AML-193 (cell line): ENCODE results near the gene GRM1.

Source experiments
- DNase-seq, 2 experiments: peaks; one replicate each; lab custom pipeline; 2025; lab: John Stamatoyannopoulos, UW

GRM1 gene

GRCh38 chr6:146315381-146316174, 286.7 kb downstream of the GRM1 start:
- no peak for DNase-seq

DNA sequence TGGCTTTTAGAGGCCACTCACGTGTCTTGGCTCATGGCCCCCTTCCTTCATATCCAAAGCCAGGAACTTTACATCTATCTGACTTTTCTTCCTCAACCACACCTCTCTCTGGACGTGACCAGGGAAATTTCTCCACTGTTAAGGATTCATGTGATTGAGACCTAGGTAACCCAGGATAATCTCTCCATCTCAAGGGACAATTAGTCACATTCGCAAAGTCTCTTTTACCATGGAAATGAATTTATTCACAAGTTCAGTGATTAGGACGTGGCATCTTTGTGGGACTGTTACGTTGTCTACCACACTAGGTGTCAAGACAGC, 287.3 kb downstream of the GRM1 start:
- no peak for DNase-seq

DNA sequence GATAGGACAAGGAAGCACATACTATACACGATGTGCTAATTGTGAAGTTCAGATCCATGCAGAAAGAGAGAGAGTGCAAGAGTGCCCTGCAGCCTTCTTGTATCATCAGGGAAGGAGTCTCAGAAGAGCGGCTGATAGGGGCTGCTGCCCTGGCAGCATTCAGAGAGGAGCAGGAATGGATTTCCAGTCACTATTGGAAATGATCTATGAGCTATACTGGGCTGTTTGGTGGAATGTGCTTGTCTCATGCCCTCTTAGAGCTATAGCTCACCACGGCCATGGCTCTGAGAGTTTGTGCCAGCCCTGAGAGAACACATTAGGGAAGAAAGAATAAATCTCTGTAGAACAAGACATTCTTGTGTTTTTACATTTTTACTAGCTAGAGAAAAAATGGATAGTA, 302.2 kb downstream of the GRM1 start:
- DNase-seq: no peak

GRCh38 chr6:146335336-146335735, 306.5 kb downstream of the GRM1 start:
- DNase-seq: no peak

- DNase-seq: no peak
These were observed 307.3 kb downstream of the GRM1 start for GRCh38 chr6:146336191-146336590.

GRCh38 chr6:146337376-146337775, 308.5 kb downstream of the GRM1 start:
- no peak for DNase-seq

GRCh38 chr6:146339716-146340115, 310.9 kb downstream of the GRM1 start:
- no peak for DNase-seq

DNA sequence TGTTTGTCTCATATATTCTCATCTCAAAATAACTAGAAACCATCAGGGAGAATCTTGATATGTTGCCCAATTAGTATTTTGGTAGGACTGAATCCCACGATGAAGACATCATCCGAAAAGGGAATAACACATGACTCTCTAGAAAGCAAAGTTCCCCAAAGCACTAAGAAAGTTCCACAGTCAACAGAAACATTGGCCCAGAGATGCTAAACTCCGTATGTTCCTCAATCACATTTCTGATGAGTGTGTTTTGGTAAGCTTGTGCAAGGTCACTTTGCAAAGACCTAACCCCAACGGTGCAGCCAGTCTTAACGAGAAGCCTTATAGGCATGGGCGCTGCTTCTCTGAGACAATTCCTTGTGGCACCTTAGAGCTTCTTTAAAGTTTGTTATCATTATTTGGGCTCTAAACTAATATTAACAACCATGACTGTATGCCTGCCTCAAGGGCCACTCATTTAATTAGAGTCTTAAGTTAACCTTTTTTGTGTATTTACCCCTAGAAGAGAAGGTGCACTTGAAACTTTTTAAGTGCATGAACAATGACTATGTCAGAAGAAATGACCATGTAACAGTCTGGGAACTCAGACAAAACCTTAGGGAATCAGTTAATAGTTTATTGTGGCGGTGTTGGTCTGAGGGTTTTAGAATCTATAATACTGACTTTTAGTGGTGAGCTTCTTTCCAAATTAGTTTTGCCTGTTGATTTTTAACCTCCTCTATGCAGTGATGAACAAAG, 312.8 kb downstream of the GRM1 start:
- no peak for DNase-seq

GRCh38 chr6:146345598-146345997, 316.7 kb downstream of the GRM1 start:
- DNase-seq: no peak

- no peak for DNase-seq
These were observed 318.2 kb downstream of the GRM1 start for GRCh38 chr6:146347090-146347489.

- DNase-seq: no peak
These were observed 318.8 kb downstream of the GRM1 start for GRCh38 chr6:146347690-146348089.

DNA sequence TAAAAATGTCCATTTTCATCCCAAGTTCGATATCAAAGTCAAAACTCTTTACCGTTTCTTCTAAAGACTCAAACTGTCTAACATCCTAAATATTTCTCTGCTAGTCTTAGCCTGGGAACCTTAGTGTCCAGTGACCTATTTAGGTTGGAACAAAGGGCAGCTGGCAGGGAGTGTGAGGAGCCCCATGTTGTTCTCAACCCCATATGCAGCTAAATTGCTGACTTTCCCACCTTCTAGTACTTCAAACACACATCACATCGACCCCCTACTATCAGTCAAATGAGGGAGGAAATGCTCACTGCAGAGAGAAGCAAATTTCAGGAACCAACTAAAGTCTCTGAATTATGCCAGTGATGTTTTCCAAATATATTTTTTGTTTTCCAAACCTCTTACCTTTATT, 322.2 kb downstream of the GRM1 start:
- no peak for DNase-seq

- DNase-seq: no peak
These were observed 323.3 kb downstream of the GRM1 start for GRCh38 chr6:146352163-146352562.

- DNase-seq: no peak
These were observed 325.6 kb downstream of the GRM1 start for GRCh38 chr6:146354451-146354850.

DNA sequence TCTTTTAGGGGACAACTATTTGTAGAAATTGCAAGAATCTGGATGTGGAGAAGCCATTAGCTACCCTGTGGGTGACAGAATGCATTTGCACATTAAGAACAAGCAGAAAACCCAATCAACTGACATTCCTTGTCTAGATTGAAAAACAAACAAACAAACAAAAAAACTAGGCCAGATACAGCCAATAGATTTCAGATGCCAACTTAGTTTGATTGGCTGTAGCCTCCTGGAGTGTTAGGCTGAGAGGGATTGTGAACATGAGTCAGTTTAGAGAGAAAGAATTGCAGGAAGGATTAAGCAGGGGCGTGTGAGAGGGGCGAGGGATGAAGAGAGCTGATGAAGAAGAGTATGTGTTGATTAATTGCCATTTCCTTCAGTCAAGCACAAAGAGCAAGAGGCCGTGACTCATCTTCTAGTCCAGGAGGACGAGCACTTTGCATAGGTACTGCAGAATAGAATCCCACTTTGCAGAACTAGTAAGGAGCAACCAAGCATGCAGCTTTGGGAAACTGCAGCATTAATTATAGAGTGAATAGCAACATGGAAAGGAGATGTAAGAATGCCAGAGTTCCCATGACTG, 326.7 kb downstream of the GRM1 start:
- no peak for DNase-seq

DNA sequence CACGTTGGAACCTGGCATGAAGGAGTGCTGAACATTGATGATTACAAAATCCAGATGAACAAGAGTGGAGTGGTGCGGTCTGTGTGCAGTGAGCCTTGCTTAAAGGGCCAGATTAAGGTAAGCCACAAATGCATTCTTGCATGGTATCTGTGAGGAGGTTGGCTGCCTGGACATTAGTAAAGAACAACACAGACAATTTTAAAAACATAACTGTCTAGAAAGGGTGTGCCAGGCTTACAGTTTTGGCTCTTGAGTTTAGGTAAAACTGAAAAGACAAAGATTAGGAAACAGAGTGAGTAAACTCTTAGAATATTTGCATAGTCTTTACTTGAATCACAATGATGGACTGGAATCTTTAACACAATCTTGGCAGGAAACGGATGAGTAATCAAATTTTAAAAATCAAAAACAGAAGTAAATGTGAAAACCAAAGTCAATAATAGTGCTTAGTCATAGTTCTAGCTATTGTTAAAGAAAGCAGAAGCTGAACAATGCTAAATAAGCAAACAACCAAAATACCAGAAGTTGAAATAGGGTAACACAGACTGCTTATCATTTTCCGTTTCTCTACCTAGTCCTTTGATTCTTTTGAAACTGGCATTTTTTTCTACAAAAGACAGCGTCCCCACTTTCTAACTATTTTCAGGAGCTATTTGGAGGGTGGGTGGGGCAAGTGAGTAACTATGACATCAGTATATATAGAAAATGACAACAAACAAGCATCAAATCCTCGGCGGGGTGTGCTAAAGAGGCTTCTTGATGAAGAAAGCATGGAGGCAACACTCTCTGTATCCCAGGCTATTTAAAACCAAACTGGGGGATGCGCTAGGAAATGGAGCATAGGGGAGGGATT, 328.9 kb downstream of the GRM1 start:
- DNase-seq: peak; percentile 60 to 71

- DNase-seq: no peak
These were observed 329.7 kb downstream of the GRM1 start for GRCh38 chr6:146358431-146359046.

DNA sequence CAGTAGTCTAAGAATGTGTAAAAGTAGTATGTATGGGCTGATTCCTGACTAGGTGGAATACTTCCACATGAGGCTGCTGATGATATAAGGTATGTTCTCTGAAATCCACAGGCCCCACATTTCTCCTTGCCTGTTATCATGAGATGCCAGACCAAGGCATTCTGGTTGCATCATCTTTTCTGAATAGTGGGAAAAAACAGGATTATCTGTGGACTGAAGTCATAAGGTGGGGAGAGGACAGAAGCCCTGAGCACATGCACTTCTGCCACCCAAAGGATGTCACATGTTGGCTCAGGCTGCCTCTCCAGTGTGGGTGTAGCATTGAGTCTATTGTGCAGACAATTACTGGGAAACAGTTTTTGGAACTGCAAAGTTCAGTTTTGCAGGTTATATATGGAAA, 330.3 kb downstream of the GRM1 start:
- no peak for DNase-seq

GRCh38 chr6:146361128-146361924, 332.5 kb downstream of the GRM1 start:
- DNase-seq: no peak

- DNase-seq: no peak
These were observed 335.2 kb downstream of the GRM1 start for GRCh38 chr6:146363838-146364607.
